ENCODE data around the gene PDZK1IP1.
"Not testable (repeated sequence)": the region's sequence is repeated elsewhere in the genome, so short reads cannot be mapped to it uniquely, and the experiment has no call there.

The PDZK1IP1 gene

DNA sequence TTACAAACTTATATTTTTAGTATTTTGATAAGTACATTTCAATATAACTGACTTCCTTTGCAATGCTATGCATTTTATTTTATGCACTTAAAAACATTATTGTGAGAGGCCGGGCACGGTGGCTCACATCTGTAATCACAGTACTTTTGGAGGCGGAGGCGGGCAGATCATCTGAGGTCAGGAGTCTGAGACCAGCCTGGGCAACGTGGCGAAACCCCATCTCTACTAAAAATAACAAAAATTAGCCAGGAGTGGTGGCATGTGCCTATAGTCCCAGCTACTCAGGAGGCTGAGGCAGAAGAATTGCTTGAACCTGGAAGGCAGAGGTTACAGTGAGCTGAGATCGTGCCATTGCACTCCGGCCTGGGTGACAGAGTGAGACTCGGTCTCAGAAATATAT is 6.1 kb upstream of the PDZK1IP1 start:
- not testable (repeated sequence) for DNase-seq

DNA sequence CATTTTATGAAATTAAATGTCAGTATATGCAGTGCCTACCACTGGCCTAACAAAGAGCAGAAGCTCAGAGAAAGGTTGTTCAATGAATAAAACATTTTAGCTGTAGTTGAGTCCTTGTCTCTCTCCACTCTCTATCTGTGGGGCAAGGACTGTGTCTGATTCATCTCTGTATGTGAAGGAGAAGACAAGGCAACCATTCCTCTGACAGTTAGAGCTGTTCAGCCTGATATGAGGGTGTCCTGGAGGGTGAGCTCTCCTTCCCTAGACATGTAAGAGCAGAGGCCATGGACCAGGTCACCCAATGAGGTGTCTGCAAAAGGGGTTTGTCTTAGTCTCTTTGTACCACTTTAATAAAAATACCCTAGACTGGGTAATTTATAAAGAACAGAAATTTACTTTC is 4.5 kb upstream of the PDZK1IP1 start:
- DNase-seq, result no peak

DNA sequence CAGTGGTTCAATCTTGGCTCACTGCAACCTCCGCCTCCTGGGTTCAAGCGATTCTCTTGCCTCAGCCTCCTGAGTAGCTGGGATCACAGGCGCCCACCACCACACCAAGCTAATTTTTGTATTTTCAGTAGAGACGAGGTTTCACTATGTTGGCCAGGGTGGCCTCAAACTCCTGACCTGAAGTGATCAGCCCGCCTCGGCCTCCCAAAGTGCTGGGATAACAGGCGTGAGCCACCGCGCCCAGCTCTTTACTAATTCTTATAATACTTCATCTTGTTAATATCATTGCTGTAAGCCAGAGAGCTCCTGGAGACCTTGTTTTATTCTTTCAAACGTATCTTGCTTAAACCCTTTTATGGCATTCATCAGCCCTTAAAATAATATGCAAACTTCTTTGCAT is 3.7 kb upstream of the PDZK1IP1 start:
- DNase-seq, result not testable (repeated sequence)

DNA sequence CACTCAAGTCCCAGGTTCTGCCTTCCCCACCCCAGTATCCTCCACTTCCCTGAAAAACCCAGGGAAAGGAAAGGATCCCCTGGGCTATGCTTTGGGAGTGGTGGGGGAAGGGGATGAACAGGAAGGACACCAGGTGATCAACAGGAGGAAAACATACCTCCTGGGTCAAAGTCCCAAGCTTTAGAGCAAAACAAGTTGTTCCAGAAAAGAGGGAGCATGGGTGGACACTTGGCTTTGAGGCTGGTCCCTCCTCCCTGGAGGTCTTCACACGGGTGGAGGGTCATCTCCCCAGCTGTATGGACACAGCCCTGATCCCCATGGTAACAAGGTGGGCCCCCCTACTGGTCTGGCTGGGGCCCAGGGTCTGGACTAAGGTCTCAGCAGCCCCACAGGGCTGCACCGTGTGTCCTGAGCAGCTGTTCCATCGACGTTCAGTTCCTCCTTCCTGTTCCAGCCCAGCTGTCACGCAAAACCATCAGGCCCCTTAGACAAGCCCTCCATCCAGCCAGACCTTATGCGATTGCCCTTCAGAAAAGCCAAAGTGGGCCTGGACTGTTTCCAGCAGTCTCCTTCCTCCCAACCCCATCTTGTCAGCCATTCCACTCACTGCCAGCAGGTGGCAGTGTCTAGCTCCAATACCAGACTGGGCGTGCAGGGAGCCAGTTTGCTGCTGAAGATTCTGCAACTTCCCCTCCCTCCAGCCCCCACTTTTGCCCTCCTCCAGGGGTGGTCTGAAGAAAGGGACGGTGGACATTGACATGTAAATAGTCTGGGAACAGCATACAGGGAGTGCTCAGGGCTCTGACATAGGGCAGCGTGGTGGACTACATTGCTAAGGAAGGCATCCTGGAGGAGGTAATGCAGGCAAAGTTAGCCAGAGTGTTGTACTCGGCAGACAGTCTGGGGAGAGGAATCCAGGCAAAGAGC is 2.9 kb upstream of the PDZK1IP1 start:
- DNase-seq, result peak; percentile 66

DNA sequence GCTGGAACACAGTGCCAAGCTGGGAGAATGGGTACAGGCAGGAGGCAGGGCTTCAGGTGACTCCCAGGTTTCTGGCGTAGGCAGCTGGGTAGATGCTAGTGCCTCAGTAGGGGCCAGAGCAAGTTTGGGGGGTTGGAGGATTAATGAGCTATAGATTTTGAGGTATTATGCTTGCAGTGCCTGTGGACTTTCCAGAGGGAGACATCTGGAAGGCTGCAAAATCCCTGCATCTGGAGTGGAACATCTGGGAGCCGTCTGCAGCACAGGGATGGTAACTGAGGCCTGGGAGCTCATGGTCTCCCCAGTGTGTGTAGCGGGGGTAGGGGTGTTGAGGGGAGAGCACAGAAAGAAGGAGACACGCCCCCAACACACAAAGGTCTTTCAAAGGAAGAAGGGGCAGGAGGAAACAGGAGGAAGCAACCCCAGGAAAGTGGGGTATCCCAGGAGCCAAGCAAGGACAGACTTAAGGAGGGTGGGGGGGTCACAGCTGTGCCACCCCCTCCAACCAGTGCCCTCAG is 2.2 kb upstream of the PDZK1IP1 start:
- DNase-seq, result no peak

DNA sequence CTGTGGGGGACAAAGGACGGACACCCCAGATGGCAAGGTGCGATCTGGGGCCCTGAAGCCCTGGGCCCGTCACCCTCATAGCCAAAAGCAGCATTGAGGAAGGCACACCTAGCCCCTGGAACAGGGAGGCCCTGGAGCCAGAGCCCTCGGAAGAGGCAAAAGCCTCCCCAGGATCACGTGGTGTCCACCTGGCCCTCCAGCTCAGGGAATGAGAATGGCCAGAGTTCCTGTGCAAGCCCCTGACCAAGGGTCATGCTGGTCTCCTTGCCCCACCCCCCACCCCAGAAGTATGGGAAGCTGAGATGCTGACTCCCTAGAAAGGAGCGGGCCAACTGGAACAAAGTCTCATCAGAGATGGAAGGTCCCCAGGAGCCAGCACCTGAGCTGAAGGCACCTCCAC is 1.0 kb upstream of the PDZK1IP1 start:
- no peak for DNase-seq

DNA sequence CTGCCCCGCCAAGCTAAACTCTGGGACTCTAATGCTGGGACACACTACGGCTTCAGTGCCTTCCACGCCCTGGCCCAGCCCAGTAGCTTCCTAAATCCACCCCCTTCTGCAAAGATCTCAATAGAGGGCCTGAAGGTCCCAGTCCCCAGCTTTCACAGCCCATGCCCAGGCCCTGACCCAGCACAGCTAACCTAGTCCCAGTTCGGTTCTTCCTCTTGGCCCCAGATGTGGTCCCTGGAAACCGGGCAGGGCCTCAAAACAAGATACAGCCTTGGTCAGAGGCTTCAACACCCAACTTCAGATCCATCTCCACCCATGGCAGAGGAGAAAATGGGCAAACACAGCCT is 646 bp upstream of the PDZK1IP1 start:
- no peak for DNase-seq

DNA sequence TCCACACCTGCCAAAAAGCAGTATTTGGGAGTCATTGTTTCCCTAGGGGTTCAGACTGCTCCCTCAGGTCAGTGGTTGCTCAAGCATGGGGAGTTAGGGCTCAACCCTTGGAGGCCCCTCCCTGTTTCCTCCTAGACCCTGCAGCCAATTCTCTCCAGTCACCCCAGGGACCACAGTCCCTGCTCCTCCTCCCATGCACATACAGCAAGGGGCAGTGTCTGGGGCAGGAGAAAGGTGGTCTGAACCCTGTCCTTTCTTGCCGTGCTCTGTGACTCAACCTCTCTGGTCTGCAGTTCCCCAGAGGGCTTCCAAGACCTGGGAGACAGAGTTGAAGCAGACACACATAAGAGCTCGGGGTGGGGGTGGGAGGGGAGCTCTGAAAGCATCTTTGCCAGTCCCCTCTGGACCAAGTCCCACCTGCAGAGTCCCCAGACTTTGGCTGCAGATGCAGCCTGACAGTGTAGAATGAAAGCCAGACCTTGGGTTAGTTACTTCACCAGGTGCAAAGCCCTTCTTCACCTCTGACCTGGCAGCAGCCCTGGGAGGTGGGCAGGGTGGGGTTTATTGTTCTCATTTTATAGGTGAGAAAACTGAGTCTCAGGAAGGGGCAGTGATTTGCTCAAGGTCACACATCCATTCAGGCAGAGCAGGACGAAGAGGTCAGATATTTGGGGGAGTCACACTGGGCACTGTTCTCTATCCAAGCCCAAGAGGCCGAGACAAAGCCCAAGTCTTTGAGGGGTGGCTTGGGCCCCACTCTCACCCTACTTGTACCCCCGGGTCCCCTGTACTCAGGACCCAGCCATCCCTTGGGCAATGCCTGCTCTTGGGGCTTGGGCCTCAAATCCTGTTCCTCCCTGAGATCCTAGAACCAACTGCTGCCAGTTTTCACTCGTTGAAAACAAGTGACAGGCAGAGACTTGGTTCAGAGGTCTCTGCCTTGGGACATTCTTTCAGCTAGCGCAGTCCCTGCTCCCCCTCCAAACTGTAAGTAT is 748 bp downstream of the PDZK1IP1 start:
- DNase-seq, result no peak

DNA sequence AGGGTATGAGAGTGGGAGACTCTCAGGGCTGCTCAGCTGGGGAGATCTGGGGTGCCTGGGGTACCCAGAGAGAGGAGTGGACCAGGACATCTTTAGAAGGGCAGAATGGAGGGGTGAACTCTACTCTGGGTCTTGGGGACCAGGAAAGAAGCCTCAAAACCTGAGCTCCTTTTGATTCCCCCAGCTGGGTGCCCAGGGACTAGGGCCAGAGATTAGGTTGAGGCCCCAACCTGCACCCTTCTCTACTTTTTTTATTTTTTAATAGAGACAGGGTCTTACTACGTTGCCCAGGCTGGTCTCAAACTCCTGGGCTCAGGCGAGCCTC is 1.9 kb downstream of the PDZK1IP1 start:
- no peak for DNase-seq

DNA sequence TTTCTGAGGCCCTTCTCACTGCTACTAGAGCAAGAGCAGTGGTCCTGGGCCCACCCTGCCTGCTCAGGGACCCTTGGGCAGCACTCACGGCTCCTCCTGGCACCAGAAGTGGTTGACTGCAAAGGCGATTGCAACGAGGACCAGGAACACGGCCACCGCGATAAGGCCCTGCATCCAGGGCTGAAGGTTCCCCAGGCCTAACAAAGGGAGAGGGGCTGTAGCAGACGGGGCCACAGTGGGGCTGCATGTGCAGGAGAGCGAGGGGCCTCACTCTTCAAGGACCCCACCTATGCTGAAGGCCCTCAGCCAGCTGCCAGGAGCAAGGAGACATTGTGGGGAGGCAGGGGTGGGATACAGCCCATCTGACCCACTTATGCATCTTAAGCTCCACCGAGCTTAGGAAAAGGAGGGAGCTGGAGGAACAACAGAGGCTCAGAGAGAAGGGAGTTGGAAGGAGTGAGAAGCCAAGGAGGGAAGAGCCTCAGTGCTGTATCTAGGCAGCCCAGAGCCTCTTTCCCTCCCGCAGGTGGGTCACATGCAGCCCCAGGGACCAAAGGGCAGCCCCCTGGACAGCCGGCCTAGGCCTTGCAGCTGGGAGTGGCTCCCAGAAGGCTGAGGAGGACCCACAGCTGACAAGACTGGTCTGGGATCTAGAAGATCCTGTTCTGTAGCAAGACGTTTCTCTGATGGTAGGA is 2.5 kb downstream of the PDZK1IP1 start:
- no peak for DNase-seq

DNA sequence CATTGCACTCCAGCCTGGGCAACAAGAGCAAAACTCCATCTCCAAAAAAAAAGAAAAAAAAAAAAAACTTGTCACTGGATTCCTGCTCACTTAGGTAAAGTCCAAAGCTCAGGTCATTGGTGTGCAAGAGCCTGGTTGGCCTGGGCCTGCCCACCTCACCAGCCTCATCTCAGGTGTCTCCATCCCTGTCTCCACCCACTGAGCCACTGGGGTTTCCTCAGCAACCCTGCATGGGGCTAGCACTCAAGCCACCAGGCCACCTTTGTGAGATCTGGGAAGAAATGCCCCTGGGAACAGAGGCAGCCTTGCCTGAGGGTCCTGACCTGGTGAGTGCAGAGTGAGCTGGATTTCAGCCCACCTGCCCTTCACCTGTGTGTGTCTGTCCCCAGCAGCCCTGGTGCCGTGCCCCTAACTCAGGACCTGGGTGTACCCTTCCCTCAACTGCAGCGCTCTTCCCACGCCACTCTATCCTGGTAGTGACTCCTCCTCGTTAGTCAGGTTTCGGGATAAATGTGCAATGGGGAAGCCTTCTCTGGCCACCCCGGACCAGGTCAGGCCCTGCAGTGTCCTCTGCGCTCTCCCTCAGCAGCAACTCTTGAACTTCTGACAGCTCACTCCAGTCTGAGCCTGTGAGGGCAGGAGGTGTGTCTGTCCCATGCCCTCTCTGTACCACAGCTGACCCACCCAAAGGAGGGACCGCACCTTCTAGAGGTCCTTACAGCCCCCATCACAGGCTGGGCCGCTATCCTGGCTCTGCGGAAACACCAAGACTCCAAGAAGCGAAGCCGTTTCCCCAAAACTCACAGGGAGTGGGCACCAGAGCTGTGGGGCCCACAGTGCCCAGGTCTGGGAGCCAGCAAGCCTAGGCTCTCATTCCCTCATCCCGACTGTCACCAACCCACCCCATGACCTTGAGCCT is 3.3 kb downstream of the PDZK1IP1 start:
- no peak for DNase-seq

DNA sequence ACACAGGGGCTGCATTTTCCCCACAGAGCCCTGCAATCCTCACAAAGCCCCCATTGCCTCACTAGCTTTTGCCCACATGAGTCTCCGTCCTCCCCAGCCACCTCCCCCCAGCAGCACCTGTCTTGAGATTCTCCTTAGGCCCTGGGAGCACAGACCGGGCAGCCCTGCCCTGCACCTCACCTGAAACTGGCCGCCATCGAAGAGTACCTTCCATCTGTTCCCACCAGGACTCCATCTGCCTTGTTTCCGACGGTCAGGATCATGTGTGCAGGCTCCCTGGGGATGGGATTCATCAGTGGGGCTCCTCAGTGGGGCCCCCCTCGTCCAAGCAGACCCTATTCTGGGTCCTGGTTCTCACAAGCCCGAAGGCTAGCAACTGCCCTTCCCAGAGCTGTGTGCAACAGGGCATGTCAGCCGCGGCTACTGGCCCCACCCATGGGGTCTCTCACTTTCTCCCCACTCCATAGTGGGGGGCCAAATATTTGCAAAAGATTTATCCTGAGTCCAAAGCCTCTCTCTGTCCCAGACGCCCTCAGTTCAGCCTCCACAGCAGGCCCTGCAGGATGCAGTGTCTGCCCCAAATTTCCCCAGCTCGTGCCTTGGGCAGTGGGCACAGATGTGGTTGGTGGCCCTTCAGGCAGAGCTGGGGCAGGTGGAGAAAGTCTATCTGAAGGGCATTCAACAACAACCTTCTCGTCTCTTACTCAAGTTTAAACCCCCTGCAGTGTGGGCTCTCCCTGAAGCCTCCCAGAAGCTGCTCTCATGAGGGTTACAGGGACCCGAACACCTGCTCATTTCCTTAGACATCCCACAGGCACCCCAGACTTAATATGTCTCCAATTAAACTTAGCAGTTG is 4.8 kb downstream of the PDZK1IP1 start:
- DNase-seq, result no peak

DNA sequence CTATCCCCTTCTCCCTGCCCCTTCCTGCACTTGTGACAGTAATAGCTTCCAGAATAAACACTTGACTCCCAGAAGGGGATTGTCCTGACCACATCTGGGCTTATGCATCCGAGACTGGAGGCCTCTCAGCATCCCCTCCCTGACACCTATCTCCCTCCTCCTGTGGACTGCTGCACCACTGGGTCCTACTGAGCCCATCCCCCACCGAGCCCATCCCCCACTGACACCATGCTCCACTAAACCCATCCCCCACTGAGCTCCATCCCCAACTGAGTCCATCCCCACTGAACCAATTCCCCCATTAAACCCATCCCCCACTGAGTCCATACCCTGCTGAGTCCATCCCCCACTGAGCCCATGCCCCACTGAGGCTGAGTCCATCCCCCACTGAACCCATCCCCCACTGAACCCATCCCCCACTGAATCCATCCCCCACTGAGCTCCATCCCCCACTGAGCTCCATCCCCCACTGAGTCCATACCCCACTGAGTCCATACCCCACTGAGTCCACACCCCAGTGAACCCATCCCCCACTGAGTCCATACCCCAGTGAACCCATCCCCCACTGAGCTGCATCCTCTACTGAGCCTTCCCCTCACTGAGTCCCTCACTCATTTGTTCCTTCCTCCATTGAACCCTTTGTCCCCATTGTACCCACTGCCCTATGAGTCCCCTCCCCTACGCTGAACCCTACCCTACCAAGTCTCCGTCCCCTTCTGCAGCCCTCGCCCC is 5.6 kb downstream of the PDZK1IP1 start:
- no peak for DNase-seq

DNA sequence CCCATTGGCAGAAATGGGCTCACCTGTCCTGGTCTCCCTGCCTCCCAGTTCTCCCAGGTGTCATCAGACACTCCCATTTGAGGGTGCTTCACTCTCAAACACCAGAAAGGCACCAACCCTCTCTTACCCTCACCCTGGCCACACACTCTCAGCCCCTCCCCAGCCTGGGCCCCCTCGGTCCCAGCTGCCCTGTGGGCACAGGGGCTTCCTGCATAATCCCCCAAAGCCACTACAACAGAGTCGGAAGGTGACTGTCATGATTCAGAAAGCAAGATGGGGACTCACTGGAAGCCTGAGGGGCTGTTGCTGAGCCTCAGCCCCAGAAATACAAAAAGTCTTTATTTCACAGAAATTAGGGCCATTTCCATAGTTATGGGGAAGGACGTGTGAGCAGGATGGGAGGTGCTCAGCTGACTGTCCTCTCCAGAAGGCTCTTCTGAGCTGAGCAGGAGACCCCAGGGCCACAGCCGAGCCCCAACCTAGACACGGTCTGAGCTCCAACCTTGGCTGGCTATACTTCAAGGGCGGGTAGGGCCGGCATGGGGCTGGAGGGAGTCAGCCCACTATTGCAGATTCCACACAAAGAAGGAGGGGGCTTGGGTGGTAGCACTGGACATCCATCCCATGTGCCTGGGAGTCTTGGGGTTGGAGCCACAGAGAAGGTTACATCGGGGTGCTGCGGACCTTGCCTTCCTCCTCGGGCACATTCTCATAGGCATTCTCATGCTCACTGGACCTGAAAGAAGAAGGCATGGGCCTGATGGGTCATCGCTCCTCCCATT is 6.3 kb downstream of the PDZK1IP1 start:
- no peak for DNase-seq

DNA sequence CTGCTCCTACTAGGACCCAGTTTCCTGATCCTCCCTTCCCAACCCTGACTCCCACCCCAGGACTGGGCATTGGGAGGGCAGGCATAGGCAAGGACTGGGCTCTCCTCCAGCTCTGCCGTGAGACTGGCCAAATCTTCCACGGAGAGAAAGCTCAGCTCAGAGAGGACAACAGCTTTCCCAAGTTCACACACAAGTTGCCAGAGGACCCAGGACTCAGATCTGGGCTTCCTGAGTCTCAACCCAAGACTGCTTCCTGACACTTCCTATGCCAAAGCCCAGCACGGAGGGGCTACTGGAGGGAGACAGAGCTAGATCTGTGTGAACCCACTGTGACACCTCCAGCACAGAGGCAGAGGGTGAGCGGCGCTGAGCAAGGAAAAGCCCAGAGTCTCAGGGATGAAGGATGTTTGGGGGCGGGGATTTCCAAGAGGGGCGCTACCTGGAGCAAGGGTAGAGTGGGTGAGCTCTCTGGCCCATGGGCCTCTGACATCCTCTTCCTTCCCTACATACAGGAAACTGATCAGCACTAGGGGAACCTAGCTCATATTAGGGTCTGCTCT is 7.1 kb downstream of the PDZK1IP1 start:
- no peak for DNase-seq

DNA sequence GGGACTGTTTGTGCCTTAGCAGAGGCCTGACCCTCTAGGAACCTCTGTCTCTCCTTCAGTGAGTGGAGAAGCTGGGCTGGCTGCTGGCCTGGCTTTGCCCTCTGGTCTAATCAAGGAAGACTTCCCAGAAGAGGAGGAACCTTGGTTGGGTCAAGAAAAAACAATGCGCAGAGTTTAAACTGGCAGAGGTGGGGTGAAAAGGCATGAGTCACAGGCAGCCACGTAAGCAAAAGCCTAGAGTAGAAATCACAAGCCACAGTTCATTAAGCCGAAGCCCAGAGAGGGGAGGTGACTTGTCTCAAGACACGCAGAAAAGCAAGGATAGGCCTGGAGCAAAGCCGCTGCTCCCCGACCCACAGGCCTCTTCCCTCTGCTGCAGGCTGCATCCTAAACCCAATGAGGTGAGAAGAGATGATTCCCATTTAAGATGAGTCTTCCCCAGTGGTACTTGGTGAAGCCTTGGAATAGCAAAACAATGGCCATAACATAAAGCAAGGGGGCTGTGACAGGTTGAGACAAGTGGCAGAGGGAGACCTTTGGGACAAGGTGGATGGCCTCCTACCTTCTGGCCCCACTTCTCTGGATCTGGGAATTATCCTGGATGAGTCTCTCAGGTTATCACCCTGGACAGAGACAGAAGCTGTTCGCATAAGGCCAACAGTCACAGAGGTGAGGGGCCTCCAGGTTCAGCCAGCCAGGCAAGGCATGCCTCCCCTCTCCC is 7.7 kb downstream of the PDZK1IP1 start:
- peak; percentile 39 for DNase-seq

DNA sequence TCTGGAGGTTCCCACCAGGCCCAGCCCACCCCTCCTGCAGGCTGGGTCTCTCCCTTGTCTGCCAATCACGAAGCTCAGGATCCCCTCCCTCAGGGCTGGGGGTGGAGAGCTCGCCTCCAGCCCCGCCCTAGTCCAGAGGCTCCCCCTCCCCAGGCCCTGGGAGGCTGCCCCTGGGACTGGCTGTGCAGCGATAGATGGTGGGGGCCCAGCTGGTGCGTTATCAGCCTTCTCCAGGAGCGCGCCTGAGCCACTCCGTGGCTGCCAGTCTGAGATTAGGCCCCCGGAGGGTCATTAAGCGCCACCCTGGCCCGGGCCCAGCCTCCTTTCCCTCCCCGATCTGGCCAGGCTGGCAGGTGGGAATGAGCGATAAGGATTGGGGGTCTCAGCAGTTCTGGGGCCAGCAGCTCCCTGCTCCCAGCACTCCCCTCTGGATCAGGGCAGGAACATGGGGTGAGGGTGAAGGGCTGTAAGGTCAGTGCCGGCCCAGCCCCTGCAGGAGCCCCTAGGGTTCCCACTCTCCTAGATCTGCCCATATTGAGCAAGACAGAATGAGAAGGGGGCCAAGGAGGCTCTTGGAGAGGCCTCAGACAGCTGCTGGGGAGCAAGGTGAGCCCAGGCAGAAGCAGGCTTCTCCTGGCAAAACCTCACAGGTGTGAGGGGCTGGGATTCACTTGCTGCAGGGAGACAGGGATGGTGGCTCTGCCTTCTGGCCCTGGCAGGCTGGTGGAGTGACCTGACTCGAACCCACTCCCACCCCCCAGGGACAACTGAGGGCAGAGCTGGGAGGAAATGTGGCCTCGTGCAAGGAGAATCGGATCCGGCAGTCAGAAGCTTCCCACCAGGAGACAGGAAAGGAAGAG is 8.5 kb downstream of the PDZK1IP1 start:
- no peak for DNase-seq
